HEK293 (cell line): ENCODE data around the gene DBF4.

Source experiments
- GFI1B ChIP-seq: fragments of 450-650 bp; formaldehyde crosslinking; IDR thresholded peaks from 2 replicates; pipeline ENCODE4 v1.5.1; 2016; ENCODE audit warnings: missing biosample characterization, missing genetic modification characterization
- GLIS1 ChIP-seq: fragments of 450-650 bp; formaldehyde crosslinking; IDR thresholded peaks from 2 replicates; pipeline ENCODE4 v1.5.1; 2016; ENCODE audit warnings: missing biosample characterization, missing genetic modification characterization
- KLF17 ChIP-seq: fragments of 450-650 bp; formaldehyde crosslinking; IDR thresholded peaks from 2 replicates; pipeline ENCODE4 v1.5.1; 2016; ENCODE audit warnings: missing biosample characterization, missing genetic modification characterization
- PBX3 ChIP-seq: sonication (generic); formaldehyde crosslinking; IDR thresholded peaks from 2 replicates; pipeline ENCODE4 v1.8.1; 2022; ENCODE audit warnings: mild to moderate bottlenecking, moderate library complexity, missing genetic modification reagents
- SALL2 ChIP-seq: fragments of 450-650 bp; formaldehyde crosslinking; IDR thresholded peaks from 2 replicates; pipeline ENCODE4 v1.5.0; 2017; ENCODE audit warnings: missing biosample characterization, mild to moderate bottlenecking, missing genetic modification characterization, borderline replicate concordance
- SETDB1 ChIP-seq: IDR thresholded peaks from one replicate; pipeline ENCODE4 v1.6.1; 2017; ENCODE audit warnings: mild to moderate bottlenecking, low read length, moderate library complexity, mixed read lengths; ENCODE audit not compliant: insufficient read length
- TRIM28 ChIP-seq: IDR thresholded peaks from 2 replicates; pipeline ENCODE4 v1.6.1; 2011; ENCODE audit warnings: low read length, control low read depth, borderline replicate concordance
- YY2 ChIP-seq: fragments of 450-650 bp; formaldehyde crosslinking; IDR thresholded peaks from 2 replicates; pipeline ENCODE4 v1.5.1; 2016; ENCODE audit warnings: missing biosample characterization, missing genetic modification characterization
- ZBTB20 ChIP-seq: fragments of 450-650 bp; formaldehyde crosslinking; IDR thresholded peaks from 2 replicates; pipeline ENCODE4 v1.5.1; 2016; ENCODE audit warnings: missing biosample characterization, missing genetic modification characterization
- ZBTB6 ChIP-seq: fragments of 450-650 bp; formaldehyde crosslinking; IDR thresholded peaks from 2 replicates; pipeline ENCODE4 v1.5.1; 2017; ENCODE audit warnings: missing biosample characterization, missing genetic modification characterization
- ZBTB7A ChIP-seq: fragments of 450-650 bp; formaldehyde crosslinking; IDR thresholded peaks from 2 replicates; pipeline ENCODE4 v1.5.1; 2016; ENCODE audit warnings: low read depth, missing biosample characterization, missing genetic modification characterization
- ZNF184 ChIP-seq: fragments of 450-650 bp; IDR thresholded peaks from 2 replicates; pipeline ENCODE4 v1.5.1; 2018; ENCODE audit warnings: missing biosample characterization, mild to moderate bottlenecking, missing genetic modification characterization
- ZNF202 ChIP-seq: fragments of 450-650 bp; formaldehyde crosslinking; IDR thresholded peaks from 2 replicates; pipeline ENCODE4 v1.5.1; 2016; ENCODE audit warnings: missing biosample characterization, missing genetic modification characterization, borderline replicate concordance
- ZNF23 ChIP-seq: fragments of 450-650 bp; formaldehyde crosslinking; IDR thresholded peaks from 2 replicates; pipeline ENCODE4 v1.5.1; 2016; ENCODE audit warnings: missing biosample characterization, missing genetic modification characterization, borderline replicate concordance
- ZNF274 ChIP-seq, 2 experiments: fragments of 200-500 bp in 1 of 2; fragments of 450-650 bp in 1 of 2; sonication (Bioruptor generic) in 1 of 2; formaldehyde crosslinking in 1 of 2; IDR thresholded peaks; 2 replicates each; pipeline versions ENCODE4 v1.5.1 to v1.6.1; 2014 to 2016; ENCODE audit warnings: borderline replicate concordance in 1 of 2, inconsistent platforms in 1 of 2, low read length in 1 of 2, missing biosample characterization in 1 of 2, missing genetic modification characterization in 1 of 2
- ZNF394 ChIP-seq: fragments of 450-650 bp; formaldehyde crosslinking; IDR thresholded peaks from 2 replicates; pipeline ENCODE4 v1.5.1; 2016; ENCODE audit warnings: missing biosample characterization, missing genetic modification characterization, mild to moderate bottlenecking, moderate library complexity, borderline replicate concordance
- ZNF416 ChIP-seq: fragments of 450-650 bp; formaldehyde crosslinking; IDR thresholded peaks from 2 replicates; pipeline ENCODE4 v1.5.1; 2016; ENCODE audit warnings: missing biosample characterization, missing genetic modification characterization
- ZNF433 ChIP-seq: fragments of 450-650 bp; formaldehyde crosslinking; IDR thresholded peaks from 2 replicates; pipeline ENCODE4 v1.5.1; 2016; ENCODE audit warnings: missing biosample characterization, missing genetic modification characterization, low read depth
- ZNF488 ChIP-seq: fragments of 450-650 bp; formaldehyde crosslinking; IDR thresholded peaks from 2 replicates; pipeline ENCODE4 v1.5.1; 2016; ENCODE audit warnings: missing biosample characterization, missing genetic modification characterization
- ZNF501 ChIP-seq: fragments of 450-650 bp; formaldehyde crosslinking; IDR thresholded peaks from 2 replicates; pipeline ENCODE4 v1.5.1; 2016; ENCODE audit warnings: missing biosample characterization, missing genetic modification characterization
- ZNF521 ChIP-seq: fragments of 450-650 bp; formaldehyde crosslinking; IDR thresholded peaks from 2 replicates; pipeline ENCODE4 v1.5.1; 2017; ENCODE audit warnings: missing biosample characterization, mild to moderate bottlenecking, missing genetic modification characterization
- ZNF600 ChIP-seq: fragments of 450-650 bp; formaldehyde crosslinking; IDR thresholded peaks from 2 replicates; pipeline ENCODE4 v1.5.1; 2016; ENCODE audit warnings: missing biosample characterization, missing genetic modification characterization
- ZNF610 ChIP-seq: fragments of 450-650 bp; formaldehyde crosslinking; IDR thresholded peaks from 2 replicates; pipeline ENCODE4 v1.5.1; 2016; ENCODE audit warnings: missing biosample characterization, missing genetic modification characterization, borderline replicate concordance
- ZNF747 ChIP-seq: fragments of 450-650 bp; formaldehyde crosslinking; IDR thresholded peaks from 2 replicates; pipeline ENCODE4 v1.5.1; 2016; ENCODE audit warnings: missing biosample characterization, missing genetic modification characterization
- ZNF777 ChIP-seq: fragments of 450-650 bp; formaldehyde crosslinking; IDR thresholded peaks from 2 replicates; pipeline ENCODE4 v1.5.1; 2017; ENCODE audit warnings: missing biosample characterization, missing genetic modification characterization, borderline replicate concordance
- TF ChIP-seq, protein P1 (sequence below): fragments of 450-650 bp; formaldehyde crosslinking; conservative IDR thresholded peaks from 2 replicates; pipeline ENCODE4 v1.5.1; 2016; ENCODE audit warnings: low read depth, missing biosample characterization, missing genetic modification characterization
- TF ChIP-seq, protein P2 (sequence below): fragments of 450-650 bp; formaldehyde crosslinking; optimal IDR thresholded peaks from 2 replicates; pipeline ENCODE3; 2016; ENCODE audit warnings: missing biosample characterization, mild to moderate bottlenecking, missing genetic modification characterization
- TF ChIP-seq, protein P3 (sequence below): fragments of 450-650 bp; formaldehyde crosslinking; IDR thresholded peaks from 2 replicates; pipeline ENCODE4 v1.5.1; 2016; ENCODE audit warnings: missing biosample characterization, missing genetic modification characterization

DBF4 gene

DNA sequence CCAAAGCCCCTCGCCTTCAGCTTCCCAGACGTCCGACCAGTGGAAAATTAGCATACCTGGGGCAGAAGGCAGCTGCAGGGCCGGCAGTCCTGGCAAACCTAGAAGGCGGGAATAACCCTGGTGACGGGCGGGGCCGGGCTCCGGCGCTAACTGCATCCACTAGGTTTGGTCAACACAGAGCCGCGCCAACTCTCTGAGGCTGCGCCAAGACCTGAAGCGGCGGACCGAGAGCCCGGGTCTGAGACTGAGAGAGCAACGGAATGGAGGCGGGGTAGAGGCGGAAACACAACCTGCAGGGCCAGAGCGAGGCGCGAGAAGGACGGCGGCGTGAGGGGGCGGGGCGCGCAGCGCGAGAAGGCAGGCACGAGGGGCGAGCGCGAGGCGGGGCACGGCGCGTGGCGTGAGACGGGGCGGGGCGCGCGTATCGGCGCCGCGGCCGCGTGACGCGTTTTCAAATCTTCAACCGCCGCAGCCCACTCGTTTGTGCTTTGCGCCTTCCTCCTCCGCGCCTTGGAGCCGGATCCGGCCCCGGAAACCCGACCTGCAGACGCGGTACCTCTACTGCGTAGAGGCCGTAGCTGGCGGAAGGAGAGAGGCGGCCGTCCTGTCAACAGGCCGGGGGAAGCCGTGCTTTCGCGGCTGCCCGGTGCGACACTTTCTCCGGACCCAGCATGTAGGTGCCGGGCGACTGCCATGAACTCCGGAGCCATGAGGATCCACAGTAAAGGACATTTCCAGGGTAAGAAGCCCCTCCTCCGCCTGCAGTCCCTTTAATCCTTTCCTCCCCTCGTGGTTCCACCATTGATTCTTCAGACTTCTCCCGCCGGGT is at the start of gene DBF4, which contains the start of gene SLC25A40 (continued):
- TF ChIP-seq ZNF202 (tag by site-specific recombination) (no peak), SALL2 (tag by site-specific recombination) (no peak), ZBTB6 (tag by site-specific recombination) (peak; percentile 65; the same call in 1 of the 2 replicates), ZNF433 (tag by site-specific recombination) (no peak), ZNF600 (tag by site-specific recombination) (0 out of 2 replicates have a peak, but pooled peaks have one; percentile 61), ZNF394 (no peak), ZNF488 (tag by site-specific recombination) (no peak), ZNF184 (tag by site-specific recombination) (no peak), ZNF416 (tag by site-specific recombination) (no peak), ZNF747 (no peak), ZNF777 (no peak), ZBTB7A (tag by site-specific recombination) (no peak), ZBTB20 (tag by site-specific recombination) (peak; percentile 95), YY2 (tag by site-specific recombination) (no peak), PBX3 (CRISPR knock-in tag) (peak; percentile 95), ZNF610 (tag by site-specific recombination) (0 out of 2 replicates have a peak, but pooled peaks have one; percentile 21), KLF17 (tag by site-specific recombination) (no peak; the same call in 1 of the 2 replicates), SETDB1 (peak; percentile 16), TRIM28 (0 out of 2 replicates have a peak, but pooled peaks have one; percentile 27), ZNF23 (tag by site-specific recombination) (no peak), ZNF521 (tag by site-specific recombination) (no peak), ZNF274 (IDR thresholded peaks at IDR 0.05; ENCODE audit: low read length) (no peak), ZNF274 (tag by site-specific recombination; IDR thresholded peaks at IDR 0.05; ENCODE audit: borderline replicate concordance) (no peak), GFI1B (no peak), ZNF501 (tag by site-specific recombination) (no peak), GLIS1 (tag by site-specific recombination) (no peak)
- TF ChIP-seq, protein P1, sequence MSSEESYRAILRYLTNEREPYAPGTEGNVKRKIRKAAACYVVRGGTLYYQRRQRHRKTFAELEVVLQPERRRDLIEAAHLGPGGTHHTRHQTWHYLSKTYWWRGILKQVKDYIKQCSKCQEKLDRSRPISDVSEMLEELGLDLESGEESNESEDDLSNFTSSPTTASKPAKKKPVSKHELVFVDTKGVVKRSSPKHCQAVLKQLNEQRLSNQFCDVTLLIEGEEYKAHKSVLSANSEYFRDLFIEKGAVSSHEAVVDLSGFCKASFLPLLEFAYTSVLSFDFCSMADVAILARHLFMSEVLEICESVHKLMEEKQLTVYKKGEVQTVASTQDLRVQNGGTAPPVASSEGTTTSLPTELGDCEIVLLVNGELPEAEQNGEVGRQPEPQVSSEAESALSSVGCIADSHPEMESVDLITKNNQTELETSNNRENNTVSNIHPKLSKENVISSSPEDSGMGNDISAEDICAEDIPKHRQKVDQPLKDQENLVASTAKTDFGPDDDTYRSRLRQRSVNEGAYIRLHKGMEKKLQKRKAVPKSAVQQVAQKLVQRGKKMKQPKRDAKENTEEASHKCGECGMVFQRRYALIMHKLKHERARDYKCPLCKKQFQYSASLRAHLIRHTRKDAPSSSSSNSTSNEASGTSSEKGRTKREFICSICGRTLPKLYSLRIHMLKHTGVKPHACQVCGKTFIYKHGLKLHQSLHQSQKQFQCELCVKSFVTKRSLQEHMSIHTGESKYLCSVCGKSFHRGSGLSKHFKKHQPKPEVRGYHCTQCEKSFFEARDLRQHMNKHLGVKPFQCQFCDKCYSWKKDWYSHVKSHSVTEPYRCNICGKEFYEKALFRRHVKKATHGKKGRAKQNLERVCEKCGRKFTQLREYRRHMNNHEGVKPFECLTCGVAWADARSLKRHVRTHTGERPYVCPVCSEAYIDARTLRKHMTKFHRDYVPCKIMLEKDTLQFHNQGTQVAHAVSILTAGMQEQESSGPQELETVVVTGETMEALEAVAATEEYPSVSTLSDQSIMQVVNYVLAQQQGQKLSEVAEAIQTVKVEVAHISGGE: no peak
- TF ChIP-seq, protein P2, sequence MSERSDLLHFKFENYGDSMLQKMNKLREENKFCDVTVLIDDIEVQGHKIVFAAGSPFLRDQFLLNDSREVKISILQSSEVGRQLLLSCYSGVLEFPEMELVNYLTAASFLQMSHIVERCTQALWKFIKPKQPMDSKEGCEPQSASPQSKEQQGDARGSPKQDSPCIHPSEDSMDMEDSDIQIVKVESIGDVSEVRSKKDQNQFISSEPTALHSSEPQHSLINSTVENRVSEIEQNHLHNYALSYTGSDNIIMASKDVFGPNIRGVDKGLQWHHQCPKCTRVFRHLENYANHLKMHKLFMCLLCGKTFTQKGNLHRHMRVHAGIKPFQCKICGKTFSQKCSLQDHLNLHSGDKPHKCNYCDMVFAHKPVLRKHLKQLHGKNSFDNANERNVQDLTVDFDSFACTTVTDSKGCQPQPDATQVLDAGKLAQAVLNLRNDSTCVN: peak; percentile 91
- TF ChIP-seq, protein P3, sequence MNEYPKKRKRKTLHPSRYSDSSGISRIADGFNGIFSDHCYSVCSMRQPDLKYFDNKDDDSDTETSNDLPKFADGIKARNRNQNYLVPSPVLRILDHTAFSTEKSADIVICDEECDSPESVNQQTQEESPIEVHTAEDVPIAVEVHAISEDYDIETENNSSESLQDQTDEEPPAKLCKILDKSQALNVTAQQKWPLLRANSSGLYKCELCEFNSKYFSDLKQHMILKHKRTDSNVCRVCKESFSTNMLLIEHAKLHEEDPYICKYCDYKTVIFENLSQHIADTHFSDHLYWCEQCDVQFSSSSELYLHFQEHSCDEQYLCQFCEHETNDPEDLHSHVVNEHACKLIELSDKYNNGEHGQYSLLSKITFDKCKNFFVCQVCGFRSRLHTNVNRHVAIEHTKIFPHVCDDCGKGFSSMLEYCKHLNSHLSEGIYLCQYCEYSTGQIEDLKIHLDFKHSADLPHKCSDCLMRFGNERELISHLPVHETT: no peak
